ENCODE data around the gene YTHDF1.

DNA sequence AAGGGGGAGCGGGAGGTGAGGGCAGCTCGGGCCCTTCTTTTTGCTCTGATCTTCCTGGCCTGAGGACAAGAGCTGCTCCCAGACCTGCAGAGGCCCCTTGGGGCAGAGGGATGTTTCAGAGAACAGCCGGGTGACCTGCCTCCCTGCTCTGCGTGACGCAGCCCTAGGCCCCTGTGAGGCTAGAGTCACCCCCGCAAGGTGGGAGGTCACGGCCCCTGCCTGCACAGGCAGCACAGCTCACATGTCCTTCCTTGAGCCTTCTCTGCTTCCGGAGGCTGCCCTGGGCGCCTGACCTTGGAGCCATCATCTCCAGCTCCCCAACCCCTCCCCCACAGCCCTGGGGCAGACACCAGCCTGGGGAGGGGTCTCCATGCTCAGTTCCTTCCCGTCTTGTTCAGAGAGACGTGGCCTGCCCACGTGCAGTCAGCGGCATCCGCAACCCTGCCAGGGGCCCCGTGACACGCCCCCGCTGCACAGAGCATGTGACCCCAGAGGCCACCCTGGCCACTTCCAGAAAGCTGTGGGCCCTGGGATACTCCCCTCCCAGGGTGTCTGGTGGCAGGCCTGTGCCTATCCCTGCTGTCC lies 19.6 kb upstream of the YTHDF1 start, which contains the start of gene BIRC7:
- TF ChIP-seq, protein P1, sequence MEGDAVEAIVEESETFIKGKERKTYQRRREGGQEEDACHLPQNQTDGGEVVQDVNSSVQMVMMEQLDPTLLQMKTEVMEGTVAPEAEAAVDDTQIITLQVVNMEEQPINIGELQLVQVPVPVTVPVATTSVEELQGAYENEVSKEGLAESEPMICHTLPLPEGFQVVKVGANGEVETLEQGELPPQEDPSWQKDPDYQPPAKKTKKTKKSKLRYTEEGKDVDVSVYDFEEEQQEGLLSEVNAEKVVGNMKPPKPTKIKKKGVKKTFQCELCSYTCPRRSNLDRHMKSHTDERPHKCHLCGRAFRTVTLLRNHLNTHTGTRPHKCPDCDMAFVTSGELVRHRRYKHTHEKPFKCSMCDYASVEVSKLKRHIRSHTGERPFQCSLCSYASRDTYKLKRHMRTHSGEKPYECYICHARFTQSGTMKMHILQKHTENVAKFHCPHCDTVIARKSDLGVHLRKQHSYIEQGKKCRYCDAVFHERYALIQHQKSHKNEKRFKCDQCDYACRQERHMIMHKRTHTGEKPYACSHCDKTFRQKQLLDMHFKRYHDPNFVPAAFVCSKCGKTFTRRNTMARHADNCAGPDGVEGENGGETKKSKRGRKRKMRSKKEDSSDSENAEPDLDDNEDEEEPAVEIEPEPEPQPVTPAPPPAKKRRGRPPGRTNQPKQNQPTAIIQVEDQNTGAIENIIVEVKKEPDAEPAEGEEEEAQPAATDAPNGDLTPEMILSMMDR (conservative IDR thresholded peaks at IDR 0.05): no peak
- TF ChIP-seq EZH2 (IDR thresholded peaks at IDR 0.05; ENCODE audit: low read depth): no peak
